GM23338 (cell line): ENCODE results near the gene TENM4. TPM values are rescaled to one million over a fixed set of nuclear protein-coding genes. Genes with fewer than 3 reads are reported as not detected.

ENCODE experiments used
- ATAC-seq: fragments of 200-7000 bp; cut with Tn5 transposase; 3 replicates; pipeline ENCODE4 v1.9.1; 2020
- DNase-seq: peaks from one replicate; pipeline ENCODE4 v3.0.0-alpha.2; 2015; ENCODE audit warnings: low spot score
- H2AFZ ChIP-seq: fragments of 200-600 bp; sonication (generic); 2 replicates; pipeline ENCODE4 v1.8.0; 2016; ENCODE audit warnings: antibody characterized with exemption, mild to moderate bottlenecking, moderate library complexity
- H3F3A ChIP-seq: fragments of 200-600 bp; sonication (generic); replicated peaks from 2 replicates; pipeline ENCODE4 v1.8.0; 2017; ENCODE audit warnings: antibody characterized with exemption, mixed run types, low read depth
- H3K27ac ChIP-seq: fragments of 200-600 bp; sonication (generic); 2 replicates; pipeline ENCODE4 v1.6.1; 2016; ENCODE audit warnings: low read depth
- H3K27me3 ChIP-seq: fragments of 200-600 bp; sonication (generic); 2 replicates; pipeline ENCODE4 v1.8.0; 2016; ENCODE audit warnings: mild to moderate bottlenecking, mixed run types, moderate library complexity; ENCODE audit not compliant: insufficient read depth
- H3K36me3 ChIP-seq: fragments of 200-600 bp; sonication (generic); 2 replicates; pipeline ENCODE4 v1.8.0; 2016; ENCODE audit warnings: mild to moderate bottlenecking; ENCODE audit not compliant: insufficient read depth
- H3K4me1 ChIP-seq: fragments of 200-600 bp; sonication (generic); 2 replicates; pipeline ENCODE4 v1.8.0; 2016; ENCODE audit warnings: mild to moderate bottlenecking, moderate library complexity; ENCODE audit not compliant: insufficient read depth
- H3K4me2 ChIP-seq: fragments of 200-600 bp; sonication (generic); 2 replicates; pipeline ENCODE4 v1.7.1; 2017; ENCODE audit warnings: mixed run types
- H3K4me3 ChIP-seq: fragments of 200-600 bp; sonication (generic); 2 replicates; pipeline ENCODE4 v1.6.1; 2016; ENCODE audit warnings: mixed run types
- H3K79me2 ChIP-seq: fragments of 200-600 bp; sonication (generic); replicated peaks from 2 replicates; pipeline ENCODE4 v1.8.0; 2017; ENCODE audit warnings: mild to moderate bottlenecking; ENCODE audit not compliant: insufficient read depth
- H3K9me2 ChIP-seq: fragments of 200-600 bp; sonication (generic); 2 replicates; pipeline ENCODE4 v1.8.0; 2017; ENCODE audit not compliant: insufficient read depth
- H4K20me1 ChIP-seq: fragments of 200-600 bp; sonication (generic); replicated peaks from 2 replicates; pipeline ENCODE4 v1.8.0; 2017; ENCODE audit warnings: mild to moderate bottlenecking; ENCODE audit not compliant: insufficient read depth
- H3K27ac Mint-ChIP-seq: 2 replicates; pipeline ENCODE4 v1.8.0; 2020; ENCODE audit warnings: inconsistent platforms, mild to moderate bottlenecking, moderate library complexity, mixed read lengths
- H3K27me3 Mint-ChIP-seq: 3 replicates; pipeline ENCODE4 v1.8.0; 2022; ENCODE audit warnings: low read depth, mild to moderate bottlenecking, moderate library complexity, mixed read lengths, inconsistent platforms; ENCODE audit not compliant: insufficient read depth, poor library complexity
- H3K36me3 Mint-ChIP-seq: 3 replicates; pipeline ENCODE4 v1.8.0; 2021; ENCODE audit warnings: low read depth, mild to moderate bottlenecking, inconsistent platforms, moderate library complexity, mixed read lengths
- H3K4me1 Mint-ChIP-seq: 3 replicates; pipeline ENCODE4 v1.8.0; 2020; ENCODE audit warnings: mild to moderate bottlenecking, inconsistent platforms, mixed read lengths
- H3K4me3 Mint-ChIP-seq: 3 replicates; pipeline ENCODE4 v1.8.0; 2021; ENCODE audit warnings: moderate library complexity, mild to moderate bottlenecking, inconsistent platforms, mixed read lengths
- H3K9me3 Mint-ChIP-seq: 3 replicates; pipeline ENCODE4 v1.8.0; 2020; ENCODE audit warnings: moderate library complexity, mild to moderate bottlenecking, inconsistent platforms, mixed read lengths
- CREB1 ChIP-seq: fragments of 250-450 bp; sonication (Bioruptor Pico); IDR thresholded peaks from 2 replicates; pipeline ENCODE4 v1.5.0; 2020; ENCODE audit warnings: low read depth, mild to moderate bottlenecking, moderate library complexity
- CTCF ChIP-seq, 2 experiments: fragments of 200-600 bp in 1 of 2; sonication (generic) in 1 of 2; conservative IDR thresholded peaks; 2 replicates each; pipeline versions ENCODE4 v1.5.1 to v1.6.1; 2016 to 2017; ENCODE audit warnings: antibody characterized with exemption in 2 of 2, low read depth in 2 of 2, mild to moderate bottlenecking in 2 of 2, moderate library complexity in 1 of 2
- ETS1 ChIP-seq: IDR thresholded peaks from 2 replicates; pipeline ENCODE4 v1.6.1; 2016; ENCODE audit warnings: antibody characterized with exemption
- EZH2phosphoT487 ChIP-seq: fragments of 200-600 bp; sonication (generic); IDR thresholded peaks from one replicate; pipeline ENCODE4 v1.8.1; 2018; ENCODE audit warnings: antibody characterized with exemption; ENCODE audit not compliant: unreplicated experiment
- NANOG ChIP-seq: IDR thresholded peaks from 2 replicates; pipeline ENCODE4 v1.6.1; 2016; ENCODE audit warnings: antibody characterized with exemption, borderline replicate concordance
- POLR2AphosphoS5 ChIP-seq: IDR thresholded peaks from 2 replicates; pipeline ENCODE4 v1.6.1; 2016; ENCODE audit warnings: antibody characterized with exemption, low read depth
- STAT1 ChIP-seq: IDR thresholded peaks from one replicate; pipeline ENCODE4 v1.6.1; 2016; ENCODE audit warnings: antibody characterized with exemption; ENCODE audit not compliant: unreplicated experiment
- ZNF114 ChIP-seq: fragments of 250-450 bp; sonication (Bioruptor Pico); IDR thresholded peaks from 2 replicates; pipeline ENCODE4 v1.5.0; 2020; ENCODE audit warnings: mild to moderate bottlenecking, moderate library complexity
- ZNF331 ChIP-seq: fragments of 250-450 bp; sonication (Bioruptor Pico); IDR thresholded peaks from 2 replicates; pipeline ENCODE4 v1.5.0; 2020; ENCODE audit warnings: low read depth, mild to moderate bottlenecking, moderate library complexity
- ZNF462 ChIP-seq: fragments of 250-450 bp; sonication (Bioruptor Pico); IDR thresholded peaks from 2 replicates; pipeline ENCODE4 v1.5.0; 2020; ENCODE audit warnings: mild to moderate bottlenecking, moderate library complexity
- polyA plus RNA-seq: library from polyadenylated mRNA; unstranded; fragments of >200 nt; fragmentation: Nextera tagmentation; extraction: Ambion mirVana; gene quantifications from 2 replicates; pipeline ENCODE4 v1.2.1, GENCODE V29; 2016
- total RNA-seq: library from RNA; depleted of rRNA; stranded (reverse); fragments of >200 nt; shearing (Covaris generic); gene quantifications from 2 replicates; pipeline ENCODE4 v1.2.3, GENCODE V29; 2014

TENM4 gene
- total and polyA plus RNA-seq, 2 experiments from 2014 or later, result 7.3 TPM

- Histone ChIP-seq H2AFZ (no peak overlapping the region), H3K4me2 (no peak overlapping the region), H3K4me1 (no peaks in the 10 kb centered on the region), H3K79me2 (no peaks in the 10 kb centered on the region), H3F3A (no peaks in the 10 kb centered on the region), H3K36me3 (no peaks in the 10 kb centered on the region), H3K9me2 (0 out of 2 replicates have a peak, but pooled peaks cover 4% of the 10 kb centered on the region), H3K27me3 (no peaks in the 10 kb centered on the region), H3K27ac (no peak overlapping the region), H3K4me3 (no peak overlapping the region), H4K20me1 (no peaks in the 10 kb centered on the region)
- no peak for ATAC-seq
- TF ChIP-seq CTCF (conservative IDR thresholded peaks at IDR 0.05; ENCODE audit: low read depth in 2 of 2) (no peak), CREB1 (CRISPR knock-in tag) (no peak), EZH2phosphoT487 (no peak), STAT1 (no peak), ETS1 (no peak)
- no peak for DNase-seq
- H3K4me3 Mint-ChIP-seq, result no peak overlapping the region
- H3K27me3 Mint-ChIP-seq, result peaks cover 1% of the 10 kb centered on the region
- no peak overlapping the region for H3K27ac Mint-ChIP-seq
- peaks cover 2% of the 10 kb centered on the region; the same call in 2 of the 3 replicates for H3K4me1 Mint-ChIP-seq
- peaks cover 4% of the 10 kb centered on the region; the same call in 1 of the 3 replicates for H3K36me3 Mint-ChIP-seq
- H3K9me3 Mint-ChIP-seq, result no peaks in the 10 kb centered on the region
Observed at GRCh38 chr11:79220171-79220570, 220.7 kb downstream of the TENM4 start.

- H3K27me3 Mint-ChIP-seq, result peaks cover 1% of the 10 kb centered on the region
- Histone ChIP-seq H3K9me2 (peaks cover 7% of the 10 kb centered on the region; the same call in 1 of the 2 replicates), H4K20me1 (no peaks in the 10 kb centered on the region), H3K4me2 (no peak overlapping the region), H3K4me3 (no peak overlapping the region), H2AFZ (no peak overlapping the region), H3K4me1 (no peaks in the 10 kb centered on the region), H3K27me3 (no peaks in the 10 kb centered on the region), H3K79me2 (no peaks in the 10 kb centered on the region), H3K27ac (no peak overlapping the region), H3K36me3 (no peaks in the 10 kb centered on the region), H3F3A (no peaks in the 10 kb centered on the region)
- ATAC-seq (no peak), DNase-seq (no peak)
- H3K4me1 Mint-ChIP-seq, result peaks cover 2% of the 10 kb centered on the region; the same call in 2 of the 3 replicates
- H3K9me3 Mint-ChIP-seq, result no peaks in the 10 kb centered on the region
- no peak overlapping the region for H3K4me3 Mint-ChIP-seq
- peaks cover 4% of the 10 kb centered on the region; the same call in 1 of the 3 replicates for H3K36me3 Mint-ChIP-seq
- H3K27ac Mint-ChIP-seq, result no peak overlapping the region
- TF ChIP-seq ZNF462 (CRISPR knock-in tag) (no peak), CREB1 (CRISPR knock-in tag) (no peak), ZNF331 (CRISPR knock-in tag) (no peak), ETS1 (no peak), ZNF114 (no peak), POLR2AphosphoS5 (no peak), NANOG (no peak)
Observed at GRCh38 chr11:79219186-79220045, 221.4 kb downstream of the TENM4 start.
